T-helper 2 cell treated with Interferon-gamma antibody and Interleukin-4, amounts not matched to agents 100 ng/mL and 5 ng/mL, for 36 hours (primary cell): ENCODE measurements around the gene ASF1B. TPM values are rescaled to one million over a fixed set of nuclear protein-coding genes. Genes with fewer than 3 reads are reported as not detected.
"Not testable (repeated sequence)": the region's sequence is repeated elsewhere in the genome, so short reads cannot be mapped to it uniquely, and the experiment has no call there.

Experiments
- intact Hi-C: fragments of 100-400 bp; cut with micrococcal nuclease; formaldehyde crosslinking; loops from one replicate; pipeline ENCODE4 v1.15.1; 2023
- total RNA-seq: library from RNA; stranded (reverse); gene quantifications from 2 replicates; pipeline ENCODE4 v1.2.3, GENCODE V29; 2022

The ASF1B gene
- total RNA-seq, 1 donor from 2014 or later = 114 TPM

DNA sequence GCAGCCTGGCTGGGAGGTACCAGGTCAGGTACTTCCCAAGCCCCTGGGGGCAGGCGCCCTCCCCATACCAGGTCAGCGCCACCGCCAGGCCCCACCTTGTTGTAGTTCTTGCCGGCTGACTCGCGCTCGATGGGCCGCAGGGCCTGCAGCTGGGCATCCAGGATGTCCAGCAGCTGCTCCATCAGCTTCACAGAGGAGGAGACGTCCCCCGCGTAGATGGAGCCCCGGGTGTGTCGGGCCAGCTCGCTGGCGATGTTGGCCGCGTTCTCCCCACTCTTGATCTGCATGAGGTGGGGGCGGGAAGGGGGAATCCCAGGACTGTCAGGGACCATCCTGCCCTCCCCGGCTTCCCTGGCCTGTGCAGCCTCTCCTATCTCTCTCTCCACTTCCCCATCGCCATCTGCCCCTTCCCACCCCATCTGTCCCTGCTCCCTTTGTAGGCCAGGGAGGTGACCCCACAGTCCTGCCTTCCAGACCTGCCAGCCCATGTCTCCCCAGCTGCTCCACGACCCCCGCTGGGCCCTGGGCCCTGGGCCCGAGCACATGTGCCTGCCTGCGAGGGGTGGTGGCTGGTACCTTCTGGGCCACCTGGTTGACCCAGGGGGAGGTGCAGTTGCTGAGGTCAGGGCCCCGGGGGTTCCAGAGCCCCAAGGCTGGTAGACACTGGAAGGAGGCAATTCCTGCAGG, 23.8 kb upstream of the ASF1B start:
- intact Hi-C loops = no loop called here

DNA sequence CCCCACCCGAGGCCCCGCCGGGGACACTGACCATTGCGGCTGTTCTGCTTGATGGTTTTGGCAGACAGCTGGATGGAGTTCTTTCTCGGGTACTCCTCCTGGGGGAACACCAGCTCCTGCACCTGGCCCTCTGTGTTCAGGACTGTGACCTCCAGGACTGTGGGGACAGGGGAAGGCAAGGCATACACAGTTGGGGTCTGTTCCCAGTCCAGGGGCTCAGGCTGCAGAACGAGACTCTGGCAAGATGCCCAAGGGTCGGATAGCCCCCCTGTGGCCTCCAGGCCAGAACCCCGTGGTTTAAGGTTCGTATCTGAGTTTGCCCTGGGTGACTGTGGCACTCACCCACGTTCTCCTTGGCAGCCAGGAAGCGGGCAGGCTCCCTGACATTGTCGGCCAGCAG, 22.7 kb upstream of the ASF1B start:
- intact Hi-C loops = no loop called here

DNA sequence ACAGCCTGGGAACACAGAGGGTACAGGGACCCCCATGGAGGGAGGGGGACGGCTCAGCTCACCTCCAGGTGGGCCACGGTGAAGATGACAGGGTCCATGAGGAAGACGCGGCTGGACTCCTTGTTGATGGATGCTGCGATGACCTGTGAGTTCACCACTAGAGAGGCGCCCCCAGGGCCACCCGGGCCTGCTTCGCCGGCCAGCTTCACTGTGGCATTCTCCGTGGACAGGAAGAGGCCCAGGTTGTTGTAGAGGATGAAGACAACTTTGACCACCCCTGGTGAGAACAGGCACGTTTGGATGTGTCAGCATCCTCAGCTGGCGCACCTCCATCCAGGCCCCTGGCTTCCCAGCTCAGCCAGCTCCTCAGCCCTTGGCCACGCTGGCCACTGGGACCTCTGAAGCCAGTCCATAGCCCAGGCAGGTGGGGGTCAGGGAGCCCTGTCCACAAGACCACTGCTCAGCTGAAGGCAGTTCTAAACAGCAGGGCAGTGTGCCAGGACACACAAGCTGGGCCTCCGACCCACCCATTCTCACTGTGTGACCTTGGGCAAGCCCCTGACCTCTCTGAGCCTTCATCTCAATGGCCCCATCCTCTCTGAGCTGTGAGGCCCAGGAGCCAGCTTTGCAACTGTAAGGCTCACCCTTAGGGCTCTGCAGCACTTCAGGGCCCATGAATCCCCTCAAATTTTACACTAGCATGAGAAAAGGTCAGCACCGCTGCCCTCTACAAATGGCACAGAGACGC, 22.1 kb upstream of the ASF1B start:
- intact Hi-C loops = no loop called here

DNA sequence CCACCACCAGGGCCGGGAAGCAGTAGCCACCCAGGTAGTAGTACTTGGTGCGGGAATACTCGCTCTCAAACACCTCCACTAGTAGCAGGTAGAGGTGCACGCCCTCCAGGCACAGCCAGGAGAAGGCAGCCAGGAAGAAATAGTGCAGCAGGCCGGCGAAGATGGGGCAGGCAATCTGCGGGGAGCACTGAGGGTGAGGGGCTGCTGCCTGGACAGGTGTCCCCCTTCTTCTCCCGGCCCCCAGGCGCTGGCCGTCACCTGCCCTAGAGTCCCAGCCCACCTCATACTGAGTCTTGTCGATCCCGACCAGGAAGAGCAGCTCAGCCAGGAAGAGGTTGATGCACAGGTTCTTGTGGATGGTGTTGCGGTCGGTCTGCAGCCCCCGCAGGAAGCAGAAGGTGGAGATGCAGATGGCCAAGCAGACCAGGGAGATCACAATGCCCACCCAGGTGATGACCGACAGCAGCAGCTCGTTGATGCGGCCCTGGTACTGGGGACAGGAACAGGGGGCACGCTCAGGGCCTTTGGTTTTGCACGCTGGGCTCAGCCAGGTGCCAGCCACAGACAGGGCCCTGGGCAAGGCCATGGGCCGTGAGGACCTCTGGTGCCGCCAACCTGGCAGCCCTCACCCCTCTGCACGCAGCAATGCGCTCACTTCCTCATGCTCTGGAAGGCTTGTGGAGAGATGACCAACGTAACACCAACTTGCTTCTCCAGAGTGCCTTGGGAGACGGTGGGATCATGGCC, 20.8 kb upstream of the ASF1B start:
- intact Hi-C loops = no loop called here

DNA sequence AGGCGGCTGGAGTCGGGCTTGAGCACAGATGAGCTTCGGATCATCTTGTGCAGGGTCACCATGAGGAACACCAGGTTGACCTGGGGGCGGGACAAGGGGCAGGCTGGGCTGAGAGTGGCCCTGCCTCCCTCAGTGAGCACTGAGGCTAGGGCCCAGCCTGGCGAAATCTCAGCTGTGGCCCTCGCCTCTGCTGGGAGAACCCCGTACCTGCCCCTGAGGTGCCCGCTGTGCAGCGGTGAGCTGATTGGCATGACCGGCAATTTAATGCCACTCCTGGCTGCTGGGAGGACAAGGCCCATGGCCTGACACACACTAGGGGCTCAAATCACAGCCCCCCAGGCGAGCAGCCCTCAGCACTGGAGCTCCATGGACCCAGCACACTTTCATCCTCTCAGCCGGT, 19.7 kb upstream of the ASF1B start:
- intact Hi-C loops = no loop called here

DNA sequence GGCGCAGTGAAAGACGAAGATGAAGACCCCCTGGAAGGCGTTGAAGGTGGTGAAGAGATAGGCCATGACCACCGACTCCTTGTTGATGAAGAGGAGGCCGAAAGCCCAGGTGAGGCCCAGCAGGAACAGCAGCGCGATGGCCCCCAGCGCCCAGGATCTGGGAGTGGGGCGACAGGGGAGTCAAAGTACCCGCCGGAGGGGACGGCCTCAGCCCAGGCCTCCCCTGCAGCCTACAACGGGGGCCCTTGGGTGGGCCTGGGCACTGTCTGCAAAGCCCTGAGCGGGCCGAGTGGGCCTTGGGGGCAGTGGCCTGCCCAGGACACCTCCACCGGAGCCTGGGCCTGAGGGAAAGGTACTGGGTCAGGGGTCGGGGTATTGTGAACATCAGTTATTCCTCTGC, 19.0 kb upstream of the ASF1B start:
- intact Hi-C loops = no loop called here

DNA sequence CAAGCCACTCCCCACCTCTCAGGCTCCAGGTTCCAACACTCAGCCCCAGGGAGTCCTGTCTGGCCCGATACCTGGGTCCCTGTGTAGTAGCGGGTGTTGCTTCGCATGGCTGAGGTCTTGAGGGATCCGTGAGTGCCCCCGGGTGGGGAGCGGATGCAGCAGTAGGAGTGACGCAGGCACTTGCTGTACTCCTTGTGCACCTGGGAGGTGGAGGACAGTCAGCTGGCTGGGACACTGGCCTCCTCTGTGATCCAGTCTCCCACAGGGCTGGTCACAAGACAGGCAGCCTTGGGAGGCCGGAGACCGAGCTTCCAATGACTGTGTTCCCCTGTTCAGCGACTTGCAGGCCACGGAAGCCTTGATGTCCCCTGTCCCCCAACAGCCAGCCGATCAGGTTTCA, 16.3 kb upstream of the ASF1B start:
- intact Hi-C loops = no loop called here

DNA sequence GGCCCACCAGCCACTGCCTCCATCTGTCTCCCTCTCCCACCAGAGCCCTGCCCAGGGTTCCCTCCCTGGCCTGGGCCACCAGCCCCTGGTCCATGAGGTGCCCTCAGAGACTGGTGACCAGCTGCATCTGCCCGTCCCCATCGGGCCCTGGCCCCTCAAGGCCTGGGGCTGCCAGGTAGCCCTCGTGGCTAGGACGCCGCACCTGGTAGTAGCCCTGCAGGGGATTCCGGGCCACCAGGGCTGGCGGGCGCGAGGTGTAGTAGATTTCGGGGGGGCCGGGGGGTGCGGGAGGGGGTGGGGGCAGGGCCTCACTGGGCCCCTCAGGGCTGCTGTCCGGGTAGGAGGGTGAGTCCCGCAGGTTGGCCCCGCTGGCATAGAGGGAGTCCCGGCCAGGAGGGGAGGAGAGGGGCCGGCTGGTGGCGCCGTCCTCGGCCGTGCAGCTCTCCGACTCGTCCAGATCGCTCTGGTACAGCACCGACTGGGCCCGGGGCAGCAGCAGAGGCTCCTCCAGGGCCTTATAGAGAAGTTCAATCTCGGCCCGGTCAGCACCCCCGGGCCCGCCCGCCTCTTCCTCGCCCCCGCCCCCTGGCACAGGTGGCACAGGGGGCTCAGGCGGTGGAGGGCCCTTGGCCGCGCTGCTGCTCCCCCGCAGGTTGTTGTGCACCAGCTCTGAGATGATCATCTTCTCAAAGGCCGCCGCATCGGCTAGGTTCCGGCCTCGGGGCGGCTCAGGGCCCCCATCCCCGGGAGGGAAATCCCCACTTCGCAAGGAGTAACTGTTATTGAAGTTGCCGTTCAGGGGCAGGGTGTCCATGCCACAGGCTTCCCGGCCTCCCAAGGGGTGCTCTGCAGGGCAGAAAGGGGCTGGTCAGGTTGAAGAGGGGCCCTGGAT, 14.6 kb upstream of the ASF1B start:
- intact Hi-C loops = no loop called here

DNA sequence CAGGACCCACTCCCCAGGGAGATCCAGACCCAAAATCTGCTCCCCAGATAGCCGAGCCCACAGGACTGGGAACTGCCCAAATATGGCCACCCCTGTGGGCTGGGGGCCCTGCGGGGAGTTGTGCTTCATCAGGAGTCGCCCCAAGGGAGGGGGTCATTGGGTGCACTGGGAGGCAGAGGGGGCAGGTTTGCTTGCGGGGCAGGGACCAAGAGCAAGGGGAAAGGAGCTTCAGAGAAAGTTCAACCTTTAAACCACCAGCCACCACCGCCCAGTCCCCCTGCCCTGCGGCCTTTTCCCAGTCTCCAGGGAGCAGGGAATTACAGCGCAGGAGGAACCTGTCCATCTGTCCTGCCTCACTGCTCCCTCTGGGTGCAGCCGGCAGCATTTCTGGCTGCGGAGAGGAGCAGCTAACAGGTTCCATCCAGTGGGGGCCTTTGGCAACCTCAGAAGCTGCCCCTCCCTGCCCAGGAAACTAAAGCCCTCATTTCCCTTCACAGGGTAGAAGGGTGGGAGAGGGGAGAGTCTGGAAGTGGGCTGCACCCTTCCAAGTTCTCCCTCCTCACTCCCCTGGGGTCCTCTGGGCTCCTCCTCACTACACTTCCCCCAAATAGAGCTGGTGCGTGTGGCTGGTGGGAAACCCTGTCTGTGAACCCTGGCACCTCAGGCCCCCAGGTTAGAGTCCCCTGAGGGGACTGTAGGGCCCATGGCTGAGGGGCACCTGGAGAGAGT, 13.8 kb upstream of the ASF1B start:
- intact Hi-C loops = no loop called here

DNA sequence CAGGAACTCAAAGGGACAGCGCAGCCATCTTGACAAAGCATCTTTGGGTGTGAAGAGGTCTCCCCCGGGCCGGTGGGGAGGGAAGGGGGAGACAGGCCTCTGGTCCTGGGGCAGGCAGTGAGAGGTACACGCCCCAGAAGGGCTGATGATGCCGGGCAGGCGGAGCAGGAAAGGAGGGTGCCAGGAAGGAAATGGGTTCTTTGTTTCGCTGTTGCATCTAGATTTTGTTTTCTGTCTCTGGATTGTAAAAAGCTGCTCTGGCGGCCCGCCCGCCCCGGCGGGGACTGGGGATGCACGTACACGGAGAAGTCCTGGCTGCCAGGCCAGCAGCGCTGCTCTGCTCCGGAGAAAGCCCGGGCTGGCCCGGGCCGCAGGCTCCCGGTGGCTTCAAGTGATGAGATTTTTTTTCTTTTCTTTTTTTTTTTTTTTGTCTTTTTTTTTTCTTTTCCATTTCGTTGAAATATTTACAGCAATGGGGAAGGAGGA, 13.2 kb upstream of the ASF1B start:
- intact Hi-C loops = loop anchor here (1.0 kb wide), 1 partner anchor 13 kb away; the partner anchor contains the start of gene ASF1B

DNA sequence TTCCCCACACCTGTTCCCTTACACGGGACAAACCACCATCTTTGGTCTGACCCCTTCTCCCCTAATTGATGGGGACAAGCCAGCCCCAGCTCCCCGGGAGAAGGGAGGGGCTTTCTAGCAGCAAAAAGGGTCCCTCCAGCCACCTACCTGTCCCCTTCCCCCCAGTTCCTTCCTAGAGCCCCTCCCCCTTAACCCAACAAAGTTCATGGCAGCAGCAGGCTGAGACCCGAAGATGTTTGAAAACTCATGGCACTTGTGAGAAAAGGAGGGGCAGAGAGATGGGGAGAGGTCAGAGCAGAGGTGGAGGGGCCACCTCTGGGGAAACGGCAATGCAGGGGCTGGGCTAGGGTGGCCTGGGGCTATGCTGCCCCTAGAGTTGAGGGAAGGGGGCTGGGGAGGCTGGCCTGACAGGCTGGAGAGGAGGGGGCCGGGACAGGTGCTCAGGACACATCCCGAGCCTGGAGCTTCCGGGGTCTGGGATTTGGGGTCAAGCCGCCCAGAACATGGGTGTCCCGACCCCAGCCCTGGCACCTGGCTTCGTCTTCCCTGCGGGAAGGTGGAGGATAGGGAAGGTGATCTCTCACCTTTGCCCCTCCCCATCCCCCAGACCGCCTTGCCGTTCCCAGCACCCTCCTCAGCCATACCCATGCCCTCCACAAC, 12.5 kb upstream of the ASF1B start:
- intact Hi-C loops = loop anchor here (1.0 kb wide), 1 partner anchor 13 kb away; the partner anchor contains the start of gene ASF1B

DNA sequence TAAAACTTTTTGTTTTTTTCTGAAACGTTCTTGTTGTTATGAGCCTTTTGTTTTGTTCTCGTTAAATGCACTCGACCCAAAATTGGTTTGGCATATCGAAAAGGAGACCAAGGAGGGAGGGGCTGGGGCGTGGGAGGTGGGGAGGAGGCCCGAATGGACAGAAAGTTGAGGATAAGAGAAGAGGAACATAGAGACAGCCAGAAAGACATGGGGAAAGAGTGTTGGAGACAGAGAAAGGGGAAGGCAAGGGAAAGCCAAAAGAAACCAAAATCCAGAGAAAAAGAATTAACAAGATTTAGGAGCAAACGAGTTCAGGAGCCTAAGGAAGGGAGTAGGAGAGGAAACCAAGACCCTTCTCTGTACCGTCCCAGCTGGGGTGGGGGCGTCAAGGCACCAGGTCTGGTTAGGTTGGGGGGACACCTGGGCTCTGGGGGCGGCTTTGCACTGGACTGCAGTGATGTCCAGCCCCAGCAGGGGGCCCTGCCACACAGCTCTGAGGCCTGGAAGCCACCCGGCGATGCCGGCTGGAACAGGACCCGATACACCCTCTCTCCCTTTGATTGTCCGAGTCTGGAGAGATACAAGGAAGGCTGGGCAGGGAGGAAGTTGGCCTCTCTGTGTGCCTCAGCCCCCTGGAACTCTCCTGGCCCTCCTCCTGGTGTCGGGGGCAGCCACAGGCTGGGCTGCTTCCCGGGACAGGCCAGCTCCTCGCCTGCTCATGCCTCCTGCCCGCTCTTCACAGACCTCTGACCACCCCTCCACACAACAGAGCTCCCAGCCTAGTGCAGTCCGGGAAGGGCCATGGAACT, 11.6 kb upstream of the ASF1B start:
- intact Hi-C loops = no loop called here

DNA sequence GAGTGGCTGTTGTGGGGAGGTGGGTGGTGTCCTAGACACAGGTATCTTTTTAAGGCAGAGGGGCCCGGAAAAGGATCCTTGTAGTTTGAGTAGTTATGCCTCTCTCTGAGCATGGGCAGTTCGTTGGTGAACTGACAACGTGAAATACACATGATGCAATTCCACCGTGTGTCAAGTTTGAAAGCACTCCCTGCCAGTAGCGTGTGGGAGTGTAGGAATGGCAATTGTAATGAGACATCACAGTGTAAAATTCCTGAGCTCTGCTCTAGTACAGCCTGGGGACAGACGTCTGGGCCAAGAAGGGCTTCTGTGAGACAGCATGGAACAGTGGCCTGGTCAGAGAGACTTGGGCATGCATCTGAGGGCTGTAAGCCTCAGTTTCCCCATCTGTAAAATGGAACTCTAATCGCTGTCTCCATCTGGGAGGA, 10.4 kb upstream of the ASF1B start:
- intact Hi-C loops = no loop called here

DNA sequence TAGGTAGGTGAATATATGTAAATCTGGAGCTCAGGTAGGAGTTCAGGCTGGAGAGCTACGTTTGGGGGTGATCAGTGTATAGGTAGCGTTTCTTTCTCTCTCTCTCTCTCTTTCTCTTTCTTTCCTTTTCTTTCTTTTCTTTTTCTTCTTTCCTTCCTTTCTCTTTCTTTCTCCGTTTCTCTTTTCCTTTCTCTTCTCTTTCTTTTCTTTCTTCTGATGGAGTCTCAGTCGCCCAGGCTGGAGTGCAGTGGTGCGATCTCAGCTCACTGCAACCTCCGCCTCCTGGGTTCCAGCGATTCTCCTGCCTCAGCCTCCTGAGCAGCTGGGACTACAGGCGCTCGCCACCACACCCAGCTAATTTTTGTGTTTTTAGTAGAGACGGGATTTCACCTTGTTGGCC, 9.8 kb upstream of the ASF1B start:
- intact Hi-C loops = not testable (repeated sequence)

DNA sequence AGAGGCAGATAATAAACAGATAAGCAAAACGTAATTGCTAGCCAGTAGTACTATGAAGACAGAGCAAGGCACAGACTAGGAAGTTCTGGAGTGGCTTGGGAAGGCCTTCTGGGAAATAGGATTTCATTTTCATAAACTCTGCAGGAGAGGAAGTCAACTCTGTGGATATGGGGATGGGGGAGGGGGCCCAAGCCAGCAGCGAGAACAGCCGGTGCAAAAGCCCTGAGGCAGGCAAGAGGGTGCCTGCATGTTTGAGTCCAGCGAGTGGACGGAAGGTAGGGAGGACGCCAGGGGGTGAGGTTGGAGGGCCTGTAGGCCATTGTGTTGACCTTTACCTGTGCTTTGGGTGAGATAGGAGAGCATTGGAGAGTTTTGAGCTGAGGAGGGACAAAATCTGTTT, 9.0 kb upstream of the ASF1B start:
- intact Hi-C loops = no loop called here

DNA sequence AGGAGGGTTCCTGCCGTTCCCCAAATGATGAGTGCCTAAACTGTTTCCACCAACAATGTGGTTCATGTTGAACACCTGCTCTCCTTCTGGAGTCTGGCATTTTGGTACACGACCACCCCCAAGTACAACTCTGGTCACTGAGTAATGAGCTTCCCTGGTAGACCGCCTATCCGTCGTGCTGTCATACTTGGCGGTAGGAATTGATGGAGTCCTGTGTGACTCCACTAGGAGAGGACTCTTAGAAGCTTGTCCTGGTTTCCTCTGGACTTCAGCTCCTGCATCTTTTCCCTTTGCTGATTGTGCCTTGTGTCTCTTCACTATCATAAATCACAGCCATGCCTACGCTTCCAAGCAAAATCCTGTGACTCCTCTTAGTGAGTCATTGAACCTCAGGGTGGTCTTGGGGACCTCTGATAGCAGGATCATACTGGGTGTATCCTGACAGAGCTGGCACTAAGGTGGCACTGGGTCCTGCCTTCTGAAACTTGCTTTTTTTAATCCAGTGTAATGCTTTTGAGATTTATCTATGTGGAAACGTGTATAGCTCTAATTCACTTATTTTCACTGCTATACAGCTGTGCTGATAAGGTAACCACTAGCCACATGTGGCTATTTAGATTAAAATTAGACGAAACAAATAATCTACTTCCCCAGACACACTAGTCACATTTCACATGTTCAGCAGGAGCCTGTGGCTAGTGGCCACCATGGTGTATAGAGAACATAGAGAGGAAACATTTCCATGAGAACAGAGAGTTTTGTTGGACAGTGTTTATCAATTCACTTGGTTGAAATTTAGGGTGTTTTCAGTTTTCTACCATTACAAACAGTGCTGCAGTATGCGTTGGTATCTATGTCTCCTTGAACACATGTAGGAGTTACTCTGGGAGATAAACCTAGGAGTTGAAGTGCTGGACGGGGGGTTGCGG, 6.1 kb upstream of the ASF1B start:
- intact Hi-C loops = no loop called here

DNA sequence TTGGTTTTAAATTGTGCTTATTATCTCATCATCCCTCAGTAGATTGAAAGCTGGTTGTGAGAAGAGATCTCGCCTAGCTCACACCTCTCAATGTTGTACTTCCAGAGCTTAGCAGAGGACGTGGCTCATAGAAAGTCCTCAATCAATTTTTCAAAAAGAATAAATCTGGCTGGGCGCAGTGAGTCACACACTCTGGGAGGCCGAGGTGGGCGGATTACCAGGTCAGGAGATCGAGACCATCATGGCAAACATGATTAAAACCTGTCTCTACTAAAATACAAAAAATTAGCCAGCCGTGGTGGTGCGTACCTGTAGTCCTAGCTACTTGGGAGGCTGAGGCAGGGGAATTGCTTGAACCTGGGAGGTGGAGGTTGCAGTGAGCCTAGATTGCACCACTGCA, 4.7 kb upstream of the ASF1B start:
- intact Hi-C loops = no loop called here

DNA sequence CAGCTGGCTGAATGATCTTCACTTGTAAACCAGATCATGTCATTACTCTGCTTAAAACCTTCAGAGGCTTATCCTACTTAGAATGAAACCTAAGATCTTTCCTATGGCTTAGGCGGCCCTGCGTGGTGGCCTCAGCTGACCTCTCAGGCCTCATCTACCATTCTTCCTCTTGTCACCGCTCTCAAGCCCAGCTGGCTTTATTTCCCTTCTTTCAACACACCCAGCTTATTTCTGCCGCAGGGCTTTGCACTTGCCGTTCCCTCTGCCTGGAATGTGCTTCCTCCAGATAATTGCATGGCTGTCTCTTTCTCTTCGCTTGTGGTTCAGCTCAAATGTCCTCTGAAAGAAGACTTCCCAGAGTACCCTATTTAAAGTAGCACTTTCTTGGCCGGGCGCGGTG, 3.6 kb upstream of the ASF1B start:
- intact Hi-C loops = loop anchor here (5.0 kb wide), 5 partner anchors 57 to 357 kb away; partner anchors contain the start of gene GIPC1
